ENCODE measurements around the gene POLD4. TPM values are rescaled to one million over a fixed set of nuclear protein-coding genes. Genes with fewer than 3 reads are reported as not detected.

POLD4 gene
- total RNA-seq, 1 experiment from 2014 or later = 44.2 TPM

DNA sequence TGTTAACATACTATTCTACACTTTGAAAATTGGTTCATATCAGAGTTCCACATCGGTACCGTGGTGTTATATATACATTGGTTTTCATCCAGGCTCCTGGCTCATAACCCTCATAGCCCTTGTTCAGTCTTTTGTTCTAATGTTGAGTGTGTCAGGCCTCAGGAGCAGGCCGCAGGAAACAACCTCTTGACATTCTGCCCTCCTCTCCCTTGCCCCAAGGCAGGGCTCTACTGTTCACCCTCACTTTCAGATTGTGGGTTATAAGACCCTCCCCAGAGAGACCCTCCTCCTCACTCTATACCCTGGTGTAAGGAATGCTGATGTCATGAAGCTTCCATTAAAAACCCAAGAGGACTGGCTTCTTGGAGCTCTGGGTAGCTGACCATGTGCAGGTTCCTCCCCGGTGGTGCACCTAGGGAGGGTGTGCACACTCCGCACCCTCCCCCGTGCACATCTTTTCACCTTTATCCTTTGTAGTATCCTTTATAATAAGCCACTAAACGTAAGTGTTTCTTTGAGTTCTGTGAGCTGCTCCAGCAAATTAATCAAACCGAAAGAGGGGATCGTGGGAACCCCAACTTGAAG lies 37.9 kb downstream of the POLD4 start:
- ChIA-PET RAD21 (ENCODE audit: low non-redundant PET in 1 of 2, low total read pairs in 2 of 2, uncharacterized antibody in 2 of 2, unreplicated experiment in 2 of 2) (interaction anchor here in 1 of 2 experiments (0.5 kb wide), 1 partner anchor 13 kb away, joined by 3 read pairs; no protein-coding TSS in a partner anchor), CTCF (interaction anchor here (3.2 kb wide), 1 partner anchor 66 kb away, joined by 21 read pairs; no protein-coding TSS in a partner anchor), POLR2A (interaction anchor here (2.1 kb wide), 1 partner anchor 12 kb away, joined by 6 read pairs; the partner anchor contains the start of gene SSH3)
- no TSS peak for BruUV-seq (replicated peaks)
- Histone ChIP-seq H3K4me1 (ENCODE audit: control insufficient read depth in 1 of 2, insufficient read depth in 2 of 2, low read length in 2 of 2) (peaks cover 13 to 40% of the 10 kb centered on the region in 2 experiments; a peak in 3 of 4 replicates), H3K4me3 (replicated peaks in 1 of 2; ENCODE audit: low read depth in 1 of 2, low read length in 2 of 2) (no peak overlapping the region), H3K9me2 (ENCODE audit: insufficient read depth) (no peaks in the 10 kb centered on the region), H3K9ac (ENCODE audit: low read length) (no peak overlapping the region), H2AFZ (ENCODE audit: low read depth, low read length, poor library complexity, severe bottlenecking) (no peak overlapping the region), H3K4me2 (ENCODE audit: low read length) (no peak overlapping the region), H4K20me1 (ENCODE audit: insufficient read depth) (no peaks in the 10 kb centered on the region), H3K27me3 (ENCODE audit: insufficient read depth, low read length) (no peaks in the 10 kb centered on the region), H3K36me3 (ENCODE audit: control insufficient read depth in 1 of 2, insufficient read depth in 2 of 2, low read length in 2 of 2) (no peaks in the 10 kb centered on the region; a peak in 1 of 4 replicates), H3K9me3 (ENCODE audit: control insufficient read depth in 1 of 2, insufficient read depth in 1 of 2, low read depth in 1 of 2, low read length in 2 of 2) (no peaks in the 10 kb centered on the region), H3K27ac (ENCODE audit: low read depth, low read length) (no peak overlapping the region), H3K79me2 (ENCODE audit: insufficient read depth, low read length) (peaks cover 11% of the 10 kb centered on the region; the same call in 1 of the 2 replicates)
- DNase-seq (ENCODE audit: low read depth, low spot score) = no peak
- no peak for TF ChIP-seq YY1 (IDR thresholded peaks at IDR 0.05; ENCODE audit: extremely low read depth, insufficient replicate concordance, low read depth, low read length)
- TF ChIP-seq RAD21 (IDR thresholded peaks at IDR 0.05; ENCODE audit: low read depth) = no peak
- no peak for TF ChIP-seq TCF7L2 (IDR thresholded peaks at IDR 0.05; ENCODE audit: borderline replicate concordance, extremely low read depth, insufficient read depth, insufficient read length)
- TF ChIP-seq, protein P1, sequence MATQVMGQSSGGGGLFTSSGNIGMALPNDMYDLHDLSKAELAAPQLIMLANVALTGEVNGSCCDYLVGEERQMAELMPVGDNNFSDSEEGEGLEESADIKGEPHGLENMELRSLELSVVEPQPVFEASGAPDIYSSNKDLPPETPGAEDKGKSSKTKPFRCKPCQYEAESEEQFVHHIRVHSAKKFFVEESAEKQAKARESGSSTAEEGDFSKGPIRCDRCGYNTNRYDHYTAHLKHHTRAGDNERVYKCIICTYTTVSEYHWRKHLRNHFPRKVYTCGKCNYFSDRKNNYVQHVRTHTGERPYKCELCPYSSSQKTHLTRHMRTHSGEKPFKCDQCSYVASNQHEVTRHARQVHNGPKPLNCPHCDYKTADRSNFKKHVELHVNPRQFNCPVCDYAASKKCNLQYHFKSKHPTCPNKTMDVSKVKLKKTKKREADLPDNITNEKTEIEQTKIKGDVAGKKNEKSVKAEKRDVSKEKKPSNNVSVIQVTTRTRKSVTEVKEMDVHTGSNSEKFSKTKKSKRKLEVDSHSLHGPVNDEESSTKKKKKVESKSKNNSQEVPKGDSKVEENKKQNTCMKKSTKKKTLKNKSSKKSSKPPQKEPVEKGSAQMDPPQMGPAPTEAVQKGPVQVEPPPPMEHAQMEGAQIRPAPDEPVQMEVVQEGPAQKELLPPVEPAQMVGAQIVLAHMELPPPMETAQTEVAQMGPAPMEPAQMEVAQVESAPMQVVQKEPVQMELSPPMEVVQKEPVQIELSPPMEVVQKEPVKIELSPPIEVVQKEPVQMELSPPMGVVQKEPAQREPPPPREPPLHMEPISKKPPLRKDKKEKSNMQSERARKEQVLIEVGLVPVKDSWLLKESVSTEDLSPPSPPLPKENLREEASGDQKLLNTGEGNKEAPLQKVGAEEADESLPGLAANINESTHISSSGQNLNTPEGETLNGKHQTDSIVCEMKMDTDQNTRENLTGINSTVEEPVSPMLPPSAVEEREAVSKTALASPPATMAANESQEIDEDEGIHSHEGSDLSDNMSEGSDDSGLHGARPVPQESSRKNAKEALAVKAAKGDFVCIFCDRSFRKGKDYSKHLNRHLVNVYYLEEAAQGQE (IDR thresholded peaks at IDR 0.05; ENCODE audit: low read depth) = no peak
- TF ChIP-seq ELF1 (IDR thresholded peaks at IDR 0.05; ENCODE audit: borderline replicate concordance, low read depth) = no peak
- no peak for ATAC-seq
- intact Hi-C loops (cut with micrococcal nuclease) = no loop called here
